HK-2 (cell line): Measurements from ENCODE around the gene PODXL2.
"Not testable (repeated sequence)": the region's sequence is repeated elsewhere in the genome, so short reads cannot be mapped to it uniquely, and the experiment has no call there.

ENCODE experiments used
- DNase-seq: peaks from one replicate; pipeline ENCODE4 v3.0.0-alpha.2; 2018; ENCODE audit not compliant: unreplicated experiment

The PODXL2 gene

DNA sequence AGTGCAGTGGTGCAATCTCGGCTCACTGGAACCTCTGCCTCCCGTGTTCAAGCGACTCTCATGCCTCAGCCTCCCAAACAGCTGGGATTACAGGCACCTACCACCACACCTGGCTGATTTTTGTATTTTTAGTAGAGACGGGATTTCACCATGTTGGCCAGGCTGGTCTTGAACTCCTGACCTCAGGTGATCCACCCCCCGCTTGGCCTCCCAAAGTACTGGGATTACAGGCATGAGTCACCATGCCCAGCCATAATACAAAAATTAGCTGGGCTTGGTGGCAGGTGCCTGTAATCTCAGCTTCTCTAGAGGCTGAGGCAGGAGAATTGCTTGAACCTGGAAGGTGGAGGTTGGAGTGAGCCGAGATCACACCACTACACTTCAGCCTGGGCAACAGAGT is 26.0 kb downstream of the PODXL2 start:
- DNase-seq: not testable (repeated sequence)

DNA sequence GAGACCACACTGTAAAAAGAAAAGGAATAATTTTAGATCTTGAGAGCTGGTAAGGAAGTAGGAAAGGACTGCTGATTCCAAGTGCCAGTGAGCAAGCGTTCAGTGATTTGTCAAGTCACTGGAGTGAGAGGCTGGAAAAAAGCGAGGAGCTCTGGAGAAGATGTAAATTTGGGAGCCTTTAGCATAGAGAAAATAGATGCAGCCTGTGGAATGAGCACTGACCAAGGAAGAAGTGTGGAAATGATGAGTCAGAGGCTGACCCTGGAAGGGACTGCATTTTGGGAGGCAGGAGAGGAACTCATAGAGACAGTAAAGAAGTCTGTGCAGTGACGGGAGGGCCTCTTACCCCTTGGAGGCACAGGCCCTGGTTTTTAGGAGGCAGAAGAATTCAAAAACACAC is 26.7 kb downstream of the PODXL2 start:
- DNase-seq: no peak

DNA sequence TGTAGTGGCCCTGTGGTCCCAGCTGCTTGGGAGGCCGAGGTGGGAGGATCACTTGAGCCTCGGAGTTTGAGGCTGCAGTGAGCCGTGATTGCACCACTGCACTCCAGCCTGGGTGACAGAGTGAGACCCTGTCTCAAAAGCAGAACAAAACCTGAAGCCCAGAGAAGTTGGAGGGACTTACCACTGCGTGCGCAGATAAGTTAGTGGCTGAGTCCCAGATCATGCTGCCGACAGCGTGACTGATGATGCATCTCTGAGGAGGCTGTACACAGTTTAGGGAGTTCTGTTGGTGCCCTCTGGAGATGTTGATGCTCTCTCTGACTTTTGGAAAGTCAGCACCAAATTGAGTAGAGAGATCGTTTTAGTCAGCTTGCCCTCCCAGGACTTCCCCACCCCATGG is 27.9 kb downstream of the PODXL2 start:
- DNase-seq: no peak

DNA sequence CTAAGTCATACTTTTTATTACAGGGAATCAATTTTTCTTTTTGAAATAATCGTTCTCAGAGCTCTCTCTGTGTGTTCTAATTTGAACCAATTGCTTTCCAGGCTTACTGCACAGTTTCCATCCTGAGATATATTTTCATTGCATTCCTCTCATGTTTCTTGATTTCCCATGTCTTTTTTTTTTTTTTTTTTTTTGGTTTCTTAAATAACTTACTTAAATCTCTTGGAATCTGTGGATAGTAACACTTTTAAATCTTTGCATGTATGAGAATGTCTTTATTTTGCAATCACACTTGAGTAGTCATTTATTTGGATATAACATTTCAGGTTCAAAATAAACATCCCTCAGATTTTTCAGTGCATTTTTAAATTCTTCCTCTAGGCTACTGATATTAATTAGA is 29.2 kb downstream of the PODXL2 start:
- no peak for DNase-seq

DNA sequence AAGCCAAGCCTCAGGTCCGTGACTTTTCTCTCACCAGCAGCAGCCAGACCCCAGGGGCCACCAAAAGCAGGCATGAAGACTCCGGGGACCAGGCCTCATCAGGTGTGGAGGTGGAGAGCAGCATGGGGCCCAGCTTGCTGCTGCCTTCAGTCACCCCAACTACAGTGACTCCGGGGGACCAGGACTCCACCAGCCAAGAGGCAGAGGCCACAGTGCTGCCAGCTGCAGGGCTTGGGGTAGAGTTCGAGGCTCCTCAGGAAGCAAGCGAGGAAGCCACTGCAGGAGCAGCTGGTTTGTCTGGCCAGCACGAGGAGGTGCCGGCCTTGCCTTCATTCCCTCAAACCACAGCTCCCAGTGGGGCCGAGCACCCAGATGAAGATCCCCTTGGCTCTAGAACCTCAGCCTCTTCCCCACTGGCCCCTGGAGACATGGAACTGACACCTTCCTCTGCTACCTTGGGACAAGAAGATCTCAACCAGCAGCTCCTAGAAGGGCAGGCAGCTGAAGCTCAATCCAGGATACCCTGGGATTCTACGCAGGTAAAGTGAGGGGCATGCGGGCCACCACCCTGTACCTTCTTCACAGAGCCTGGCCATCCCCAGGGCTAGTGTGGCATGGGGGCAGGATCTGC is 31.8 kb downstream of the PODXL2 start:
- no peak for DNase-seq

DNA sequence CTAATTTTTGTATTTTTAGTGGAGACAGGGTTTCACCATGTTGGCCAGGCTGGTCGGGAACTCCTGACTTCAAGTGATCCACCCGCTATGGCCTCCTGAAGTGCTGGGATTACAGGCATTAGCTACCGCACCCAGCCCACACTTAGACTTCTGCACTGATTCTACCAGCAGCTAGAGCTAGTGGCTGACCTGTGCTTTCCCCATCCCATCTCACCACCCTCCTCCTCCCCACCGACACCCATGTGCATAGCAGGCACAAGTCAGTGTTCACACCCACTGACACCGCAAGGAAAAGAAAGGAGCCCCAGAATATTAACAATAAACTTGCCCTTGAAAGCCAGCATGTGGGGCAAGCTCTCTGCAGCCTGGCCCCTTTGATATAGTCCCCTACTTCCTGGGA is 32.6 kb downstream of the PODXL2 start:
- DNase-seq: no peak

DNA sequence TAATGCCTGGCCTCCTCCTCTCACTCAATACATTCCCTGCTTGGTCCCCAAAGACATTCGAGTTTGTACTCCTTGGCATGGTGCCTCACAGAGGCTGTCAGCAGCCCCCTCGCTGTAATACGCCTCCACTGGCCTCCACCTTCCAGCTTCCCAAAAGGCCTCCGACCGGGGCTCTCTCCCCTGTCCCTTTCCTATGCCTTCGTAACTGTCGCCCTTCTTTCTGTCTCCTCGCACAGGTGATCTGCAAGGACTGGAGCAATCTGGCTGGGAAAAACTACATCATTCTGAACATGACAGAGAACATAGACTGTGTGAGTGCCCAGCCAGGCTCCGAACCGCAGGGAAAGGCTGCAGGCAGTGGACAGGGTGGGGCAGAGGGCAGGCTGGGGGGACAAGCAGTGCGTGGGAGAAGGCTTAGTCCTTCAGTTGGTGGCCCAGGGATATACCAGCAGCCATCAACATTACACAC is 33.0 kb downstream of the PODXL2 start:
- DNase-seq: no peak

DNA sequence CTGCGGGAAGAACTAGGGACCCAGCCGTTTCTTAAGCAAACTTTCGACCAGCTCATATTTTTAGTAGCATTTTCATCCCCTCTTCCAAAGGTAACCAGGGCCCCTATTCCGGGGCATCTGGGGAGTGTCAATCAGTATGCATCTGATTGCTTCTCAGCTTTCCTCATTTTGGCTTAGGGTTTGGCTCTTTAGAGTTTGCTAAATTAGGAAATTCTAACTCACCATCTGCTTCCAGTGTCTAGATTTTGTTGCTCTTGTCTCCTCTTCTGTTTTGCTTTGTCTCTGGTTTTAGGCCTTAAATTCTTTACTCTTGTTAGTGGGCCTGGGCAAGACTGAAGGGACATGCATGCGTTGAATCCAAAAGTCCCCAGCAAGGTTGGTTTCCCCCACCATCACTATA is 34.2 kb downstream of the PODXL2 start:
- no peak for DNase-seq

DNA sequence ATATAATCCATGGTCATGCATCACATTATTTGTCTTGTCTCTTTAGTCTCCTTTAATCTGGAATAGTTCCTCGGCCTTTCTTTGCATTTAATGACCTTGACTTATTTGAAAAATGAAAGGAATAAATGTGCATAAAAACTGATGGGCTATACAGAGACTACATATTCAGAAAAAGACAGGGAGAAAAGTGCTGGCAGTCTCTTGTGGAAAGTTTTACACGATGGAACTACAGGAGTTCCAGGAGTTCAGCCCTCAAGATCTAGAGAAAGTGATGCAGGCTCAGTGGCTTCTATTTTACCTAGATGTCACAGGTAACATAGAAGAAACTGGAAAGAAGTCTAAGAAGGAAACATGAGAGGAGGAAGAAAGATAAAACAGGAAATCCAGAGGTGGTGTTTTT is 36.2 kb downstream of the PODXL2 start:
- DNase-seq: no peak

DNA sequence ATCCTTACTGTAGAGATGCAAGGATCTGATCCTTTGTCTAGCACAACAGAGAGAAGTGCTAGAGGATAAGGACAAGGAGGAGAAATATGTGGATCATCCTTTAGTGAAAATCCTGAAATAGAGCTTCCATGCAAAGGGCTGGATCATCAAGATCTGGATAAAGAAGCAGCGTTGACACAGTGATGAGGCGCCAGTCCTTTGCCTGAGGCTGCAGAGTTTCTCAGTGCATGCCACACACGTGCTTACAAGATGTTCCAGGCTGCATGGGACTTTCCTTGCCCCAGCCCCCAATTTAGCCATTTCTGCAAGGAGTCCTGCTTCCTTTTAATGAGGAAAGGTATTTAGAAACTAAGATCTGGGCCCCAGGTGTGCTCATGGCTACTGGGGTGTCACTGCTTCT is 36.6 kb downstream of the PODXL2 start:
- no peak for DNase-seq

DNA sequence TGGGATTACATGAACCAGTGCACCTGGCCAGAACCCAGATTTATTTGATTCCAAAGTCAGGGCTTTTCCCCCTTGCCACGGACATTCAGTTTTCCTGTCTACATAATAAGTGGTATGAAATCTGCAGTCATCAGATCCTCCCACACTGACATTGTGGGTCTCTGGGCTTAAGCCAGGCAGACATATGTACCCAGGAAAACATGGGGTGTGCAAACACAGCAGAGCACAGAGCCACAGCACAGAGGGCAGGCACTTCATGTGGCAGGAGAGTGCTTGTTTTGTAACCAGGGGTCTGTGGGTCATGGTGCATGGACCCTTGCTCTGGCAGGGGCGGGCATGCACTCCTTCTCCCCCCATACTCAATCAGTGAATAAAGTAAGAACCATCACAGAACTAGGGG is 37.7 kb downstream of the PODXL2 start:
- DNase-seq: no peak

DNA sequence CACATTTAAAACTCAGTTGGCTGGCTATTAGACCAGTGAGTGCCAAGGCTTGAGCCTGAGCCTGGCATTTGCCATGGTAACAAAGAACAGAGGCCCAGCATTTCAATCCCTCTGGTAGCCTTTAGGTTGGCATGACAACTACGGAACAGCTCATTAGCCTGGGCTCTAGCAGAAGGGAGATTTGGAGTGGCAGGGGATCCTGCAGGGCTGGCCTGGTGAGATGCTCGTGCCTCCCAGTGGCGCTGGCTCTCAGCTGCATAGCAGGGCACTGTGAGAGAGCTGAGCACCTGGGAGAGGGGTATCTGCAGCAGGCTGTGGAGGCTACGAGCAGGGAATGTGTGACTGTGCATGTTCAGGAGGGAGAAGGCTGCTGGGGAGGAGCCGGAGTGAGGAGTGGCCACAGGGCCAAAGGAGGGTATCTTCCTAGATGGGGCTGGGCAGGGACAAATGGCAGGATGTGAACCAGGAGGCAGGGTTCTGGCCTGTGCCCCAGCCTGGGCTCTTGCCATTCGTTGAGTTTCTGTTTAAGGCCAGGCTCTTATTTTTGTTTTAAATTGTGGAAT is 38.2 kb downstream of the PODXL2 start:
- no peak for DNase-seq

DNA sequence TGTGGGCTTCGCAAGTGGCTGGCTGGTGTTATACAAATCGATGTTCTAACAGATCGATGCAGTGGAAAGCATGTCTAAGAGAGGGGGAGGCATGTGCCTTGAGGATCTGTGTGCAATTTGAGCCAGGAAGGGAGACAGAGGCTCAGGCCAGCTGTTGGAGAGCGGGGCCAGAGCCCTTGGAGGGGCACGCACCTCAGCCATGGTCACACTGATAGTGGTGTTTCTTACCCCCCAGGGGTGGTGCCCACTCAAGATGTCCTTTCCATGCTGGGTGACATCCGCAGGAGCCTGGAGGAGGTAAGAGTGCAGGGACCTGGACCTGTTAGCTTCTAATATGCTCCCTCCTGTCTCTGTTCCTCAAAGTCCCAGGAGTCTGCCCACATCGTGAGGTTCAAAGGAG is 39.9 kb downstream of the PODXL2 start:
- DNase-seq: no peak

DNA sequence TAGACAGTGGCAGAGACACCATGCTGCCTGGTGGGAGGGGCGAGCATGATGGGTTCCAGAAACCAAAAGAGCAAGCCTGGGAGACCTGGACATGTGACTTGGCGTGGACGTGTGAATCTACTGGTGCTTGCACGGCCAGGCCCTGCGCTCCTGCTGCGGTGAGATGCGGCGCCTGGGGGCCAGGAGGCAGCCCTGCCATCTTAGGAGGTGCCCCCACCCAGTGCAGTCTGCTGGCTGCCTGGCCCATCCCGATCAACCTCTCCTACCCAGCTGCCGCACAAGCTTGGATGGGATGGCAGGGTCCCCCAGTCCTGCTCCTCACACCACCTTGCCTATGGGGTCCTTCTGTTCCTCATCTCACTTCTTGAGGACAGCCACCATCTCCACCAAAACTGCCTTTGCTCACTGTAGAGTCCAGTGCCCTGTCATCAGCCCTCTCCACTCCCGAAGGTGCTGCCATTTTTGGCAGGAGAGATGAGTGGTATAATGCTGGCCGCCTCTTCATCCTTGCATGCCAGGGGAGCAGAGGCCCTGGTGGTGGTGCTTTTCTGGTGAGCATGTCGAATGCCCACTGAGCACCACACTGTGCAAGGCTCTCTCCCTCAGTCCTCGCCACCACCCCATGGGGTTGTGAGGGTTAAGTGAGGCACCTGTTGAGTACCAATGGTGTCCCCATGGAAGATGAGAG is 40.7 kb downstream of the PODXL2 start:
- no peak for DNase-seq

DNA sequence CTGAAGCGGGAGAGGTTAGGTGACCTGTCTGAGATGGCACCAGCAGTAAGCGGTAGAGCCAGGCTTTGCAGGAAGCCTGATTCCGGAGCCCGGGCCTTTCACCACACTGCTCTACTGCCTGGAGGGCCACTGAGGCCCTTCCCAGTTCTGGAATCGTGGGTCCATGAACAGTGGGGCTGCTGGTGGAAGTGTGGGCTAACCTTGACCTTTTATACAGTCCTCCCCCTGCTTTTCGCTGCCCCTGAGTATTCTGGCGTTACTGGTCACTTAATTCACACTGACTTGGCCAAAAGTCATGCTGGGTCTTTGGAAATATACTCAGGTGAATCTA is 41.2 kb downstream of the PODXL2 start:
- DNase-seq: no peak

DNA sequence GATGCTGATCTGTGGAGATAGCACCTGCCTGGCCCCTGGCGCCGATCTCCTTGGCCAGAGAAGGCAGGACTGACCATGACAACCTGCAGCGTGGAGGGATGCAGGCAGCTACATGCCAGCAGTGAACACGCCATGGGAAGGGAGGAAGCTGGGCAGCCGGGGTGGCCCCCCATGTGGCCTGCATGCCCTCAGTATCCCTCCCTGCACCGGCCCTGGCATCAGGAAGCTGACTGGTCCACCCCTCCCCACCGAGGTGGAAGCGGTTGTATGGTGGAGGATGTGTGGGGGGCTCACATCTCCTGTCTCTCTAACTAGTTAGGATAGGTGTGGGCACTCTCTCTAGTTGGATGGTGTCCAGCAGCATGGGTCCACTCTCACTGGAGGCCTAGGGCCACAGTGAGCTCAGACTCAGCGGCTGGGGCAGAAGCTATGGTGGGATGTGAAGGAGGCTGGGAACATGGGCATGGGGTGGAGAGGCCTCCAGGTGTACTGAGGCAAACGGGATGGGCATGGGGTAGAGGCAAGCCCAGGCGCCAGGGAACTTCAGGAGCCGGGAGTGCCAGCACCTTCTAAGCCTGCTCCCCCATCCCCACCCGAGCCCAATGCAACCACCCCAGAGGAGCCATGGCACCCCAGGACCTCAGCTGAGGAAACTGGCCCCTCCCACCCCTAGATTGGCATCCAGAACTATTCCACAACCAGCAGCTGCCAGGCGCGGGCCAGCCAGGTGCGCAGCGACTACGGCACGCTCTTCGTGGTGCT is 42.0 kb downstream of the PODXL2 start:
- DNase-seq: no peak

DNA sequence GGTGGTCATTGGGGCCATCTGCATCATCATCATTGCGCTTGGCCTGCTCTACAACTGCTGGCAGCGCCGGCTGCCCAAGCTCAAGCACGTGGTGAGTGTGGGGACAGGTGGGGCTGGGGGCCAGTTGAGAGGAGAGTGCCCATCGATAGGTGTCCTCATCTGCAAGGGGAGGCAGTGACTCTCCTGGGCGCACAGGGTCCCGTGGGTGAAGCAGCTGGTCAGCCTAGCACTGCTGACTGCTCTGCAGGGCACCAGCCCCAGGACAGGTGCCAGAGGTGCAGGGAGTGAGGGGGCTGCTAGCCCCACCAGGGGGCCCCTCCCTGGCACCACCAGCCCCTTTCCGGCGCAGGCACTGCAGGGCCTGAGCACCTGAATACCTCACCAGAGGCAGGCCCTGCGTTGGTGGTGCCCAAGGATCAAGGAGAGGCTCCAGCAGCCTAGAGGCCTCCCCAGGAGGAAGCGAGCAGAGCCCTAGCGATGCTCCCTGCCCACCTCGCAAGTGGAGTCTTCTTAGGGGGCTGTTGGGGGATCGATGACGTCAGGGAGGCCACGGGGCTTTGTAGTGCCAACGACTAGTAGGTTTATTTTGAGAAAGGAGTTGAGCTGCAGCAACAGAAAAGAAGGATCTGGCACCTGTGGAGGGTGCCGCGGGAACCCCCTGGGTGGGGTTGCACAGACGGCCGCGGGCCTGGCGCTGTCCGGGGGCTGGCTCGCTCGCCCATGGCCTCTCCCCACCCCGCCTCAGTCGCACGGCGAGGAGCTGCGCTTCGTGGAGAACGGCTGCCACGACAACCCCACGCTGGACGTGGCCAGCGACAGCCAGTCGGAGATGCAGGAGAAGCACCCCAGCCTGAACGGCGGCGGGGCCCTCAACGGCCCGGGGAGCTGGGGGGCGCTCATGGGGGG is 42.8 kb downstream of the PODXL2 start:
- no peak for DNase-seq

DNA sequence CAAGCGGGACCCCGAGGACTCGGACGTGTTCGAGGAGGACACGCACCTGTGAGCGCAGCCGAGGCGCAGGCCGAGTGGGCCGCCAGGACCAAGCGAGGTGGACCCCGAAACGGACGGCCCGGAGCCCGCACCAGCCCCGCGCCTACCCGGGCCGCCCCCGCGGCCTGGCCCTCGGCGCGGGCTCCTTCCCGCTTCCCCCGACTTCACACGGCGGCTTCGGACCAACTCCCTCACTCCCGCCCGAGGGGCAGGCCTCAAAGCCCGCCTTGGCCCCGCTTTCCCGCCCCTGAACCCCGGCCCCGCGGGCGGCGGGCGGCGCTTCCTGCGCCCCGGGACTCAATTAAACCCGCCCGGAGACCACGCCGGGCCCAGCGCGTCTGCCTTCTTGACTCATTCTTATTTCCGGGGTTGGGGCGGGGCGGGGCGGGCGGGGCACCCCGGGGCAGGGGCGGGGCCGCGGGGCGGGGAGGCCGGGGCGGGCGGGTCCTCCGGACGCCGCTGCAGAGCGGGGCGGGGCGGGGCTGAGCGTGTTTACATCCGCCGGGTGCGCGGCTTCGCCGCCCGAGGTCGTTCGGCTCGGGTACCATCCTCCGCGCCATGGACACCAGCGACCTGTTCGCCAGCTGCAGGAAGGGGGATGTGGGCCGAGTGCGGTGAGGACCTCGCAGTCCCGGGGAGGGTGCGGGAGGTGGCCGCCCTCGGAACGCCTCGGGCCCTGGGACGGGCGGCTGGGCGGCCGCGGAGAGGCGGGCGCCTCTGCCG is 43.6 kb downstream of the PODXL2 start, which contains the start of gene ABTB1:
TSS of gene ABTB1 (plus strand) at position 524 of the 762 bp plus-strand sequence. CDS start at position 598, 74 bp downstream.
- DNase-seq: peak; percentile 86

DNA sequence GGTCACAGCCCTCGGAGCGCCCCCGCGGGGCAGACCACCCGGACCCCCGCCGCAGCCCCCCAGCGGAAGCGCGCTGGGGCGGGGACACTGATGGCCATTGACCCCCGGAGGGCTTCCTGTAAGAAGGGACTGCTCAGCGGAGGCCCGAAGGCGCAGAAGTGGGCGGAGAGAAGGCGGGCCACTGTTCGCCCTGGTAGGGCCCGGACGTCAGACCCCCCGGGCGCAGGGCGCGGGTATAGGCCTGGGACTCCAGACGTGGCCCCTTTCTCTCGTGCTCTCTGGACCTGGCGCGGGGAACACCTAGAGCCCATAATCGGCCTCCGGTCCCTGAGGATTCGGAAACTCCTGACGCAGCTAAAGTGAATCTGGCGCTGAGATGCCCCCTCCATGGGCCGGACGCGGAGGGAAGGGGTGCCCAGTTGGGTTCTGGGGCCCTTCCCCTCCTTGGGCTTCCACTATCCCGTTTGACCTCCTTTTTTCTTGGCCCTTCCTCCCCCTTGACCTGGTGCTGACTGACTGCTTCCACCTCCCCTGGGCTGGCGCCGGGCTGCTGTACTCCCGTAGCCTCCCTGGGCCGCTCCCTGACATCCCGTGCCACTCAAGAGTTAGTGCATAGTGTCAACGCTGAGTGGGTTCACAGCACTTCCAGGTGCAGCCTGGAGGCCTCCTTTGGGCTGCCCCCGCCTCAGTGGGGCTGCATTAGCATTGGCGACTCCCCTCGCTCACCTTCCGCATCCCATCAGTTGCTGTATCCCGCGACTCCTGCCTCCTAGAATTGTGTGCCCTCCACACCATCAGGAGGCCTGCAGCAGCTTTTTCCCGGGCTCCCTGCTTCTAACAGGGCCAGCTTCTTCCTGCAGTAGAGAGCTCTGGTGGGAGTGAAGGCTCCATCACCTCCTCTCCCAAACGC is 44.5 kb downstream of the PODXL2 start:
- peak; percentile 64 for DNase-seq
